MV-4-11 (cell line): ENCODE results near the gene RFX2.
"Not testable (repeated sequence)": the region's sequence is repeated elsewhere in the genome, so short reads cannot be mapped to it uniquely, and the experiment has no call there.

Experiments
- DNase-seq: peaks from one replicate; lab custom pipeline; 2025; lab: John Stamatoyannopoulos, UW

RFX2 gene

DNA sequence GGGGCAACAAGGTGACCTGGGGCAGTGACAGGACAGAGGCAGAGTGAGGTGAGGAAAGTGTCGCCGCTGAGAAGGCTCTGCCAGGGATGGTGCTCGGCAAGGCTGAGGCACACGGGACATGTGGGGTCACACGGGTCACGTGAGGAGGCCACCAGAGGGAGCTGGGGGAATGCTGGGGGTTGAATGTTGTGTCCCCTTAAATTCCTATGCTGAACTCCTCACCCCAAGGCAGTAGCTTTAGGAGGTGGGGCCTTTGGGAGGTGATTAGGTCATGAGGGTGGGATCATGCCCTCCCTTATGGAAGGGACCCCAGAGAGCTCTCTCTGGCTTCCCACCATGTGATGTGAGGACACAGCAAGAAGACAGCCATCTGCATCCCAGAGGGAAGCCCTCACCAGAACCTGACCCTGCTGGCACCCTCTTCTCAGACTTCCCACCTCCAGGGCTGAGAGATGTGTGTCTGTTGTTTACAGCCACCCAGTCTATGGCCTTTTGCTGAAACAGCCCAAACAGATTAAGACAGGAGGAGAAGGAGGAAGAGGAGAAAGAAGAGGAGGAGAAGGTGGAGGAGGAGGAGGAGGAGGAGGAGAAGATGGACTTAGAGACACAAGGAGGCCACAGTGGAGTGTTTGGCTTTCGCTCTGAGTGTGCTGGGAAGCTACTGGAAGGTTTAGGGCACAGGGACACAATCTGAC lies 35.4 kb downstream of the RFX2 start:
- no peak for DNase-seq

DNA sequence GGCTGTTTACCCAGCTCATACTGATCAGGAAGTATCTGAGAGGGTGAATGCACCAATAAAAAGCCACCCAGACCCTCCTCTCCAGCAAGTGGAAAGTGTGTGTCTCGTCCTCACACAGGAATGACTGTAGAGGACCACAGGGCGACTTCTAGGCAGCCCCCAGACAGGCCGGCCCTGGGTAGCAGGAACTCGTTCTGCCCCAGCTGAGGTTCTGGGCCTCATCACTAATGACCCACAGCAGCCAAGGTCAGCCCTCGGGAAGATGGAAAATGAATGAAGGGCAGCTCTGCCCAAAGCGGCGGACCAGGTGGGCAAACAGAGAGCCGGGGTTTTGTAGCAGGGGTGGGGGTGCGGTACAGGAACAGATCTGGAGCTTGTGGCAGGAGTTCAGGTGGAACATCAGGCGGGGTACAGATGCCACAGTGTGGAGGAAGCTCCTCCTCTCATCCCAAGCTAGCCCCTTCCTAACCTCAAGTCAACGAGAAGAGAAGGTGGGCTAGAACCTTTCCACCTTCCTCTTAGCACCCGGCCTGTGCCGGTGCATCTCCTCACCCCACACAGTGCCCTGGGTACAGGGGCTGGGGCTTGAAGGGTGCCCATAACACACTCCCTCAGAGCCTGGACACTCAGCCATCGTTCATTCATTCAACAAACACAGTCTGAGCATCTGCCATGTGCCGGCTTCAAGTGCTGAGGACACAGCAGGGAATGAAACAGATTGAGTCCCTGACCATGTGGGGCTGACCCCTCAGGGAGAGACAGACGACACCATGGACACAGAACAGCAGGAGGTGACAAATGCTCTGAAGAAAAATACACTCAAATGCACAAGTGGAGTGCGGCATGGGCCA lies 36.2 kb downstream of the RFX2 start:
- DNase-seq: no peak

DNA sequence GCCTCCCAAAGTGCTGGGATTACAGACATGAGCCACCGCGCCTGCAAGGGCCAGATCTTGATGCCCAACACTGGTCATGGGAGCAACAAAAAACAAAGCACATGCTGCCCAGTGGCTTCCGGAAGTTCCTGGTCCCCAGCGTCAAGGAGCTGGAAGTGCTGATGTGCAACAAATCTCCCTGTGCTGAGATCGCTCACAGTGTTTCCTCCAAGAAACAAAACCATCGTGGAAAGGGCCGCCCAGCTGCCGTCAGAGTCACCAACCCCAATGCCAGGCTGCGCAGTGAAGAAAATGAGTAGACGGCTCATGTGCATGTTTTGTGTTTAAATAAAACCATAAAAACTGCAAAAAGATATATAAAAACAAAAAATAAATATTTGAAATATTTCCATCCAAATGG lies 37.1 kb downstream of the RFX2 start:
- not testable (repeated sequence) for DNase-seq

DNA sequence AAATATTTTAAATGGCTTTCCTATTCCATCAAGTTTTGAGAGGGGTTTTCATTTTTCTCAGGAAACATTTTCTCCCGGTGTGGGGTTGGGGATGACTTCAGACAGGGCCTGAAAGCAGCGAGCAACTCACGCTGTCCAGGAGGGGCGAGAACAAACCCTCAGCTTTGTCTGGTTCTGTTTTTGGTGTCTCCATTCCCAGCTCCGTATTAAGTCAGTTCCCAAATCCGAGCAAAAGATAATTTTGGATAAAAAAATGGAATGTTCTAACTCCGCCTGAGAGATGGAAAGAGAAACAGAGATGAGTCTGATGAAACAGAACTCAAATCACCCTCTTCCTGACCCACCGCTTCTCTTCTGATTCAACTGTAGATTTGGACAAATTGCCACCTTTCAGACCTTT lies 38.4 kb downstream of the RFX2 start:
- DNase-seq: no peak

DNA sequence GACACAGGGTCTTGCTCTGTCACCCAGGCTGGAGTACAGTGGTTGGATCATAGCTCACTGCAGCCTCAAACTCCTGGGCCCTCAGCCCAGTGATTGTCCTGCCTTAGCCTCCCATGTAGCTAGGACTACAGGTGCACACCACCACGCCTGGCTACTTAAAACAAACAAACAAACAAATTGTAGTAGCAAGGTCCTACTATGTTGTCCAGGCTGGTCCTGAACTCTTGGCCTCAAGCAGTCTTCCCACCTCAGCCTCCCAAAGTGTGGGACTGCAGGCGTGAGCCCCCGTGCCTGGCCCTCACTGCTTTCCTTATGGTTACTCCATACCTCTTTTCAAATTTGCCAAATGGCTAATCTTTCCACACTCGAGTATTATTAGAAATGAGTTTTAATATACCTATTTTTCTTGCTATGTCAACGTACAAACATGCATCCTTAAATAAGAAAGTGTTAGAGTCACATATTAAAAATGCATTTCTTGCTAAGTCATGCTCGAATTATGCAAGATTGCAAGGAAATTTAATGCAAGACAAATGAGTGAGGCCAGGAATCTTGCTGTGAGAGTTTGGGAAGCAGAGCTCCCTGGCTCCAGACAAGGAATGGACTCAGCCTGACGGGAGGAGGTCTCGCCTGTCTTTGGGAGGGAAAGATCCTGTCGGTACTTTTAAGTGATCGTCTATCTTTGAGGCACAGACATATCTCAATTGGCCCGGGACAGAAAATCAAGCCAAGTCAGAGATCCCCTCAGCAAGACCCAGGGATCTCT lies 39.4 kb downstream of the RFX2 start:
- no peak for DNase-seq

DNA sequence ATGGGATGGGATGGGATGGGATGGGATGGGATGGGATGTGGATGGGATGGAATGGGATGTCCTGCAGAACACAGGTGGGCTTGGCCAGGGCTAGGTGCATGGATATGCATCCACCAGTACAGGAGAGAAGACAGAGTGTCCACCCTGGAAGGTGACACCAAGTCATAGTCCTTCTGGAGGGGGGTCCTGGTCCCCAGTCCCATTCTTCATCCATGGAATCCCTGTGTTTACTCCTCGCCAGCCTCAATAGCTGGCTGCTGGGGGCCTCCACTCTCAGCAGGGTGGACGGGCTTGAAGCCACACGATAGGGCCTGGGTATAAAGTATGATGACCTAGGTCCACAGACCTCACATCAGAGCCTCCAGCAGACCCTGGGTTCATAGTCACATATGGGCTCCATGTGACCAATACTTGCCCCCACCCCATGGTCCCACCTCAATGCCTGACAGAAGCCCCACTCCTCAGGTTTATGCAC lies 40.1 kb downstream of the RFX2 start:
- DNase-seq: no peak

DNA sequence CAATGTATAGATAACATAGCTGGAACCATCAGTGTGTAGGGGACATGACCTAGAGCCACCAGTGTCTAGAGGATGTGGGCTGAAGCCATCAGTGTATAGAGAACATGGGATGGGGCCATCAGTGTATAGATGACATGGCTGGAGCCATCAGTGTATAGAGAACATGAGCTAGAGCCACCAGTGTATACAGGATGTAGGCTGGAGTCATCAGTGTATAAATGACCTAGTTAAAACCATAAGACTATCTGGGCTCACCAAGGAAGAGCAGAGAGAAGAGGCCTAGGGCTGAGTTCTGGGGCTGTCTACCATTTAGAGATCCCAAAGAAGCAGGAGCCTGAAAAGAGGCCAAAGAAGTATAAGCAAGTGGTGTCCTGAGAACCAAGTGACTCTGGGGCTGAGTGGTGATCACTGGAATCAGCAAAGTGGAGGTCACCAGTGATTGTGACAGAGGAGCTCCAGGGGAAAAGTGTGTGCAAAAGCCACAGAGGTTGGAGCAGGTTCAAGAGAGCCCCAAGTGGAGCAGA lies 41.0 kb downstream of the RFX2 start:
- DNase-seq: no peak

- no peak for DNase-seq
These were observed 41.6 kb downstream of the RFX2 start for GRCh38 chr19:6068711-6069110.

- DNase-seq: no peak
These were observed 42.3 kb downstream of the RFX2 start for GRCh38 chr19:6067975-6068374.

DNA sequence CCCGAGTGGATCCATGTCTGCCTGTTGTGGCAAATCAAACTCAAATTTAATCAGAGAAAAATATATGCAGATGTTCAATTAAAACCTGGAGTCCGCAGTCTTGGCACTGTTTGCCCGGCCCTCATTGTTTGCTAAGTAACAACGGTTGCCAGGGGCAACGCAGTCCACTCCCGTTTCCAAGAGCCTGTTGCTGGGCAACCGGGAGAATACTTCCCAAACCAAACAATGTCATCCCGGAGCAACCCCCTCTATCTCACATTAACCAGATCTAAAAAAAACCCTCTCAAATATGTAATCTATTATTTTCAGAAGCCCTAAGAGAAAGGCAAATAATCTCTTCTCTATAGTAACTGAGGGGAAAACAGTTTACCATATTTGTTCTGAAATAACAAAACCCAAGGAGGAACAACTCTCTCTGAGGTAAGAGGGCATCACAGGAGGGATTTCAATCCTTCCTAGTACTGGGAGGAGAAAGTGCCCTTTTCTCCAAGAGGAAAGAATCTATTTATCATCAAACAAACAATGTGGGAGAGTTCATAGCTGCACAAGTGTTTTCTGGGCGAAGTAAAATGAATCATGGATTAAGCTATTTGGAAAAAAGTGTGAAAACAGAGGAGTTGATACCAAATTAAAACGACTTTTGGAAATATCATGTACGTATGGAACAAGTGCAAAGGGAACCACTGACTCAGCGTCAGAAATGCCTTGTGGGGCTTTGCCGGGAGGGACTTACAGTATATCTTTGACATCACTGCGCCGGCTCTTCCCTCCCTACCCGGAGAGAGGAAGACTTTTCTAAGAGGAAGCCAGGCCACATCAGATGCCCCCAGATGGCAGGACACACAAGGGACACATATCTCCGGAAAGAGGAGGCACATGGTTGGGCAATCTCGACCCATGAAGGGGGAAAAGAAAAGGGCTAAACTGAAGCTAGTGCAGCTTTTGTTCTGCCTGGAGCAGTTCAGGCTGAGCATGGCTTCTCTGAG lies 43.3 kb downstream of the RFX2 start:
- peak; percentile 97 for DNase-seq

DNA sequence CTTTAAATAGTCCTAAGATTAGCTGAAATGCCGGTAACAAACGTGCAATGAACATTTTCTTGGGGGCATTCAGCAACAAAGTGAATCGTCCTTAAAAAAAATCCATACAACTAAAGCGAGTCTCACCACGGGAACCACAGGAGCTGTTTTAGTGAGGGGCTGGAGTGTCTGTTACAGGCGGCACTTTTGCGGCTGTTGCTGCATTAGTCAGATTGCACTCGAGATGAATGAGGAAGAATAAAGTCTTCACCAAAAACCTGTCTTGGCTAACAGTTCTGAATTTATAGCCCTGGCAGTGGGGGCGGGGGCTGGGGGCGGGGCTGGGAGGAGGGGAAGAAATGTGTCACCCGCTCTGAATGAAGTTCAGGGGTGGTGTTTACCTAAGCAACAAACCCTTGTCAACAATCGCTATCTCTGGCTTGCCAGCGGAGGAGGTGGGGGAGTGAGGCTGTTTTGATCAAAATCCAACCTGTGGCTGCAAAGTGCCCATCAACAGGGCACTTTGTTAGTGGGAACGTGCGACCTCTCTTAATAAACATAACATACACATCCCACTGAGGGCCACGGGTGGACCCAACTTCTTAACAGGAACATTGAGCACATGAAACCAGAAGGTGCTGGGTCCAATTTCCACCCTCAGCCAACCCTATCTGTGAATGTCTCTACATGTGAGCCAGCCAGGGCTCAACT lies 44.5 kb downstream of the RFX2 start:
- peak; percentile 98 for DNase-seq

- DNase-seq: no peak
These were observed 45.8 kb downstream of the RFX2 start for GRCh38 chr19:6064336-6065073.

- DNase-seq: no peak
These were observed 46.5 kb downstream of the RFX2 start for GRCh38 chr19:6063576-6064335.

- DNase-seq: no peak
These were observed 47.2 kb downstream of the RFX2 start for GRCh38 chr19:6062961-6063575.

DNA sequence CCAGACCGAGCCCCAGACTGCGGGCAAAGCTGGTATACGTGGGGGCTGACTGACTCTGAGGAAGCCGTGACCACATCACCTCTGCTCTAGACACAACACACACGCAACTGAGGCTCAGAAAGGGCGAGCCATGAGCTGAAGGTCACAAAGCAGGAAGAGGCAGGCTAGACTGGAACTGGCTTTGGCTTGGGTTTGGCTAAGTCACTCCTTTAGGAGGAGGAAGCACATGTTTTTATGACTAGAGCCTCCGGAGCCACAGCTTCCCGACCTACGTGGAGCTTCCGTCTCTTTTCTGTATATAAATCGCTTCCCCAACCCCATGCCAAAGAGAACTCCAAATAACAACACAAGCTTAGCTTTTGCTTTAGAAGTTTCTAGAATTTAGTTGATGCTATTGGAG lies 48.0 kb downstream of the RFX2 start:
- peak; percentile 86 for DNase-seq

DNA sequence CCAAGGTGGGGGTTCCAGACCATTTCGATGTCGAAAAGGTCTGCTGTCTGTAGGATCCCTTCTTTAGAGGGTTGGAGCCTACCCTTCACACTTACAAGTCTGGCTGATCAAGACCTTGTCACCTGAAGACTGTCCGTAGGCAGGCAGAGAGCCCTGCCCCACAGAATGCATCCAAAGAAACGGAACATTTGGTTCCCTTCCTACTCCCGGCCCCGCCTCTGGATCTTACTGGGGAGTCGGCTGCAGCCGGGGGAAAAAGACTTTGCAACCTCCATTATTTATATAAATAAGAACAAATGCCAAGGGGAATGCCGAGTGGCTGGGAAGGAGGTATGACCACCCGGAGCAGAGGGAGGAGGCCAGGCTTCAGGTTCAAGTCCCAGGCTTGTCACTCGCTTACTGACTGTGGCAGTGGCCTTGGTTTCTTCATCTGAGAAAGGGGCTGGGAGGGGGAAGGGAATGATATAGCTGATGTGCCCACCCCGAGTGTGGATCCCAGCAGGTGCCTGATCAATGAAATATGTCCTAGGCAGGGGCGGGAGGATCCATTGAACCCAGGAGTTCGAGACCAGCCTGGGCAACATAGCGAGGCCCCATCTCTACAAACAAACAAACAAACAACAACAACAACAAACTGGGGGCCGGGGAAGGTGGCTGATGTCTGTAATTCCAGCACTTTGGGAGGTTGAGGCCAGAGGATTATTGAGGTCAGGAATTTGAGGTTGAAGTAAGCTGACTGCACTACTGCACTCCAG lies 48.7 kb downstream of the RFX2 start:
- DNase-seq: no peak

DNA sequence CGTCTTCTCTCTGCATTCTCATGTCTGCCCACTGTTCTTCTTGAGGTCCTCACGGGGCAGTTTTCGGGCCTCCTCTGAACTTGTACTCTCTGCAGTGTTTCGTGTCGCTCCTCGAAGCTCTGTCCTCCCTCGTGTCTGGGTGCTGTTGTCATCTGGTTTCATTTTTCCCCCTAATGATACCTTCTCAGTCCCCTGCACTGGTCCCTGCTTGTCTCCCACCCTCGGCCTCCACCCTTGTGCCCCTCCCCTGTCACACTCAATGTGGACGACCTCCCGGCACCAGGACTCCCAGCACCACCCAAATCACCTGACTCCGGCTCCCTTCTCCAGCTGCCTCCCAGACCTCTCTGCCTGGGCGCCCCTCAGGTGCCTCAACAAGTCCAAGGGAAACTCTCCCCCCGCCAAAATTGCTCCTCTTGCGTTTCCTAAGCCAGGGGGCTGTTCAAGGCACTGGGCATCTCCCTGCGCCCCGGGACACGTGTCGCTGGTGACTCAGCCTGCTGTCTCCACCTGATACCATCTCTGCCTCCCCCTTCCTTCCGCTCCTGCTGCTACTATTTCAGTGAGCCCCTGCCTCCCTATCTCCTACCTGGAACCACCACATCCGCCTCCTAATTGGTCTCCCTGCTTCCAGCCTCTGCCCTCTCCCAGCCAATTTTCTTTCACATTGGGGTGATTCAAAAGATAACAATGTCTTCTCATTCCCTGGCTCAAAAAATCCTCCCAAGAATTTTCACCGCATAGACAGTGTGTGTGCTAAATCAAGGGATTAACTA lies 49.5 kb downstream of the RFX2 start:
- DNase-seq: no peak
